ENCODE results near the gene MYO5B. TPM values are rescaled to one million over a fixed set of nuclear protein-coding genes. Genes with fewer than 3 reads are reported as not detected.

The MYO5B gene
- total RNA-seq, 1 donor from 2014 or later: 31.3 TPM

DNA sequence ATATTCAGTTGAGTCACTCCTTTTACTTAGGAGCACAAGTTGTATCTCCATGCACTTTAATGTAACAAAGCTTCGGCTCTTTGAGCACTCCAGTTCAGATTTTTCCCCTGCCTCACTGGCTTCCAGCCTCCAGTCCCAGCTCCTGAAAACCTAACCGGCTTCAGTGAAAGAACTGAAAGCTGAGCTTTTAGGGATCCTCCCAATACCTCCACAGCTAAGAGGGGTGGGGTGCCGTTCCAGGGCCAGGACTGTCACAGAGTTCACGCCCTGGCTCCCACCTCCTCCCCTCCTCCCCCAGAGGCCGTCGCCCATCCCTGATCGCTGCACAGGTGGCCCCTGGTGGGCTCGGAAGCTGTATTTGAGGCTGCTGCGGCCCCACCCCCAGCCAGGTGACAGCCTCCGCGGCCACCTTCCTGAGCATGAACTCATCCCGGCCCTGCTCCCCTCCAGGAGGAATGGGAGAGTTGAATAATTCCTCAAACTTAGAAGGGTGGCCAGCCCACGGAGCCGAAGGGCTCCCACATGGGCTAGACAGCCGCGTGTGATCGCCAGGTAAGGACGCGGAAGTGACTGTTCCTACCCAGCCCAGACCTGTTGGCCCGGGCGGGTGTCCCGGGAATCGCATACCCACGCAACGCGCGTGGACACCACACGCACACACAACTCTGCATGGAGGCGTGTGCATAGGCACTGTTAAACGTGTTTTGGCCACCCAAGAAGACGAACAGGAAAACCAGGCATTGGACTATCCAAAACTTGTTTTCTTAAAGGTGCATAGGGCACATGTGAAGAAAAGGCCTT, 1.8 kb downstream of the MYO5B start:
- no peaks in the 10 kb centered on the region for H3K36me3 ChIP-seq (ENCODE audit: control insufficient read depth, insufficient read depth, low read length)
- TF ChIP-seq, protein P1, sequence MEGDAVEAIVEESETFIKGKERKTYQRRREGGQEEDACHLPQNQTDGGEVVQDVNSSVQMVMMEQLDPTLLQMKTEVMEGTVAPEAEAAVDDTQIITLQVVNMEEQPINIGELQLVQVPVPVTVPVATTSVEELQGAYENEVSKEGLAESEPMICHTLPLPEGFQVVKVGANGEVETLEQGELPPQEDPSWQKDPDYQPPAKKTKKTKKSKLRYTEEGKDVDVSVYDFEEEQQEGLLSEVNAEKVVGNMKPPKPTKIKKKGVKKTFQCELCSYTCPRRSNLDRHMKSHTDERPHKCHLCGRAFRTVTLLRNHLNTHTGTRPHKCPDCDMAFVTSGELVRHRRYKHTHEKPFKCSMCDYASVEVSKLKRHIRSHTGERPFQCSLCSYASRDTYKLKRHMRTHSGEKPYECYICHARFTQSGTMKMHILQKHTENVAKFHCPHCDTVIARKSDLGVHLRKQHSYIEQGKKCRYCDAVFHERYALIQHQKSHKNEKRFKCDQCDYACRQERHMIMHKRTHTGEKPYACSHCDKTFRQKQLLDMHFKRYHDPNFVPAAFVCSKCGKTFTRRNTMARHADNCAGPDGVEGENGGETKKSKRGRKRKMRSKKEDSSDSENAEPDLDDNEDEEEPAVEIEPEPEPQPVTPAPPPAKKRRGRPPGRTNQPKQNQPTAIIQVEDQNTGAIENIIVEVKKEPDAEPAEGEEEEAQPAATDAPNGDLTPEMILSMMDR (IDR thresholded peaks at IDR 0.05; ENCODE audit: insufficient read depth, low read length, severe bottlenecking): no peak
- H3K4me3 ChIP-seq (ENCODE audit: low read depth, low read length): peak overlapping the region; percentile 62
- FAIRE-seq (no peak), DNase-seq (ENCODE audit: low read depth) (peak; percentile 29)
- H3K27me3 ChIP-seq (ENCODE audit: control insufficient read depth, insufficient read depth, low read length): peaks cover 2% of the 10 kb centered on the region

DNA sequence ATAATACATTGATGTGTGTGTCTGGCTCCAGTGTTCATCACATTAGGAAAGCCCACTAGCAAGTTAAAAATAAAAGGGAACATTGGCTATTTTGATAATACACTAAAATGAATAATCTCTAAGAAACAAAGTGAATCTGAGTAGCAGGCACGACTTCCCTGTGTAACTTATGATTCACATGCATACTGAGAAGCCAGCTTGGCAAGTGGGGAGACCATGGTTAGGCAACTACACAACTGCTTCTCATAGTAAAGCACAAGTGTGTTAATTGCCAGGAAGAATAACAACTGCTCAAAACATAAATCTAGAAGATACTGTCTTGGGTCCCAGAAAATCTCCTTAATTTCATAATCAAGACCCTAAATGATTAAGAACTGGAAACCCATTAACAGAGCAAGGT, 4.0 kb downstream of the MYO5B start:
- TF ChIP-seq, protein P1 (IDR thresholded peaks at IDR 0.05; ENCODE audit: insufficient read depth, low read length, severe bottlenecking): no peak
- Histone ChIP-seq H3K36me3 (ENCODE audit: control insufficient read depth, insufficient read depth, low read length) (no peaks in the 10 kb centered on the region), H3K4me3 (ENCODE audit: low read depth, low read length) (no peak overlapping the region), H3K27me3 (ENCODE audit: control insufficient read depth, insufficient read depth, low read length) (no peaks in the 10 kb centered on the region)
- peak; percentile 88 for DNase-seq (ENCODE audit: low read depth)
- no peak for FAIRE-seq

DNA sequence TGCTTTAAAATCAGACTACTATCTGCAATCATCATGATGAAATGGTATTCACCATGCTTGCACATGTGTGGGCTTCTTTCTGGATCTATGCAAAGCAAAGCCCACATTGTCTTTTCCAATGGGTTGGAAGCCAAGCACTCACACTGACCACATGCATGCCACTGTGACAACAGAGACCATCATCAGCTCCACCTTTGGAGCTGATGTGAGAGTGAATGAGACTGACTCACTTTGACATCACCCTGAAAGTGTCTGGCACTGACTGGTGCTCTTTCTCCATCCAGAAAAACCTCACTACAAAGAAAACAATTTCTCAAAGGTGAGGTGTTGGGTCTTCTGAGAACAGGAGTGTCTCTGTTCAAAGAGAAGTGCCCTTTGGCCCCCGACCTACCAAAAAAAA, 4.7 kb downstream of the MYO5B start:
- no peak overlapping the region for H3K4me3 ChIP-seq (ENCODE audit: low read depth, low read length)
- DNase-seq (ENCODE audit: low read depth): peak; percentile 94
- TF ChIP-seq, protein P1 (IDR thresholded peaks at IDR 0.05; ENCODE audit: insufficient read depth, low read length, severe bottlenecking): no peak
- no peaks in the 10 kb centered on the region for H3K27me3 ChIP-seq (ENCODE audit: control insufficient read depth, insufficient read depth, low read length)
- peak; percentile 68 for FAIRE-seq
- no peaks in the 10 kb centered on the region for H3K36me3 ChIP-seq (ENCODE audit: control insufficient read depth, insufficient read depth, low read length)

DNA sequence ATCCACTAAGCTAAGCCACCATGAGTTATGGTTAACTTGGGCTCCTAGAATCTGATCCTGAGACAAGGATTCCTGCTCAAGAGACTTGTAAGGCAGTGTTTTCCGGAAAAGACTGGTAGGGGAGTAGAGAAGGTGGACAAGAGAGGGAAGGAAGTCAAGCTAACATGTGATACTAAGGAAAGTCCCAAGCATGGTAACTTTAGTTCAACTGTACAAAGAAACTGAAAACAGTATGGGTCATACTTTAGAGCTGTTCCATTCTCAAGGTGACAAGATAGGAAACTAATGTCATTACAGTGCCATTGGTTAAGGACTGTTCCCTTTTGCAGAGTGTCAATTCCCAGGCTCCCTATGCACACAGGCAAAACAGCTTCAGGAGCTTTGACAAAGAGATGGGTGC, 5.8 kb downstream of the MYO5B start:
- H3K4me3 ChIP-seq (ENCODE audit: low read depth, low read length): no peak overlapping the region
- TF ChIP-seq, protein P1 (IDR thresholded peaks at IDR 0.05; ENCODE audit: insufficient read depth, low read length, severe bottlenecking): no peak
- no peak for DNase-seq (ENCODE audit: low read depth)
- no peaks in the 10 kb centered on the region for H3K36me3 ChIP-seq (ENCODE audit: control insufficient read depth, insufficient read depth, low read length)
- FAIRE-seq: peak; percentile 94
- no peaks in the 10 kb centered on the region for H3K27me3 ChIP-seq (ENCODE audit: control insufficient read depth, insufficient read depth, low read length)

DNA sequence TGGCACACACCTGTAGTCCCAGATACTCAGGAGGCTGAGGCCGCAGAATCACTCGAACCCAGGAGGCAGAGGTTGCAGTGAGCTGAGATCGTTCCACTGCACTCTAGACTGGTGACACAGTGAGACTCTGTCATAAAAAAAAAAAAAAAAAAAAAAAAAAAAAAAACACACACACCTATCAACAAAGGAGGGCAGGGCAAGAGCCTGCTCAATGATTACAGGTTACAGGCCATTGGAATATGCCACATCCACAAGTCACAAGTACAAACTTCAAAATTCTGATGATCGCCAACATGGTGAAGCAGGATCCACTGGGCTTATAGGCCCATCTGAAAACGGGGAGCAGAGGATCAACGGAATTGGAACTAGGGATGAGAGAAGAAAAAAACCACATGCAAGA, 6.3 kb downstream of the MYO5B start:
- H3K36me3 ChIP-seq (ENCODE audit: control insufficient read depth, insufficient read depth, low read length): no peaks in the 10 kb centered on the region
- TF ChIP-seq, protein P1 (IDR thresholded peaks at IDR 0.05; ENCODE audit: insufficient read depth, low read length, severe bottlenecking): no peak
- no peak for FAIRE-seq
- no peak overlapping the region for H3K4me3 ChIP-seq (ENCODE audit: low read depth, low read length)
- DNase-seq (ENCODE audit: low read depth): no peak
- H3K27me3 ChIP-seq (ENCODE audit: control insufficient read depth, insufficient read depth, low read length): no peaks in the 10 kb centered on the region

DNA sequence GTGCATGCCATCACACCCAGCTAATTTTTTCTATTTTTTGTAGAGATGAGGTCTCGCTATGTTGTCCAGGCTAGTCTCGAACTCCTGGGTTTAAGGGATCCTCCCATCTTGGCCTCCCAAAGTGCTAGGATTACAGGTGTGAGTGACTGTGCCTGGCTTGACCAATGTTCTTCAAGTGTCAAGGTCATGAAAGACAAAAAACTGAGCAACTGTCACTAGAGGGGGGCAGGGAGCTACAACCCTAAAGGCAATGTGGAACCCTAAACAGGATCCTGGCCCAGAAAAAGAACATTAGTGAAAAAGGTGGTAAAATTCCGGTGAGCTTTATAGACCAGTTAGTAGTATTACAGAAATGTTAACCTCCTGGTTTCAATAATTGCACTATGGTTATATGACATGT, 7.3 kb downstream of the MYO5B start:
- Histone ChIP-seq H3K27me3 (ENCODE audit: control insufficient read depth, insufficient read depth, low read length) (no peaks in the 10 kb centered on the region), H3K36me3 (ENCODE audit: control insufficient read depth, insufficient read depth, low read length) (no peaks in the 10 kb centered on the region), H3K4me3 (ENCODE audit: low read depth, low read length) (no peak overlapping the region)
- TF ChIP-seq, protein P1 (IDR thresholded peaks at IDR 0.05; ENCODE audit: insufficient read depth, low read length, severe bottlenecking): no peak
- no peak for FAIRE-seq
- DNase-seq (ENCODE audit: low read depth): no peak
